K562 (cell line): ENCODE measurements around the gene RIMKLB. TPM values are rescaled to one million over a fixed set of nuclear protein-coding genes. Genes with fewer than 3 reads are reported as not detected.

Experiments
- ARHGAP35 ChIP-seq: fragments of 450-650 bp; IDR thresholded peaks from 2 replicates; pipeline ENCODE4 v1.6.1; 2018; ENCODE audit not compliant: partially characterized antibody
- CBX5 ChIP-seq: IDR thresholded peaks from 2 replicates; pipeline ENCODE4 v1.6.1; 2014; ENCODE audit warnings: low read depth, borderline replicate concordance
- CHAMP1 ChIP-seq: fragments of 450-650 bp; IDR thresholded peaks from 2 replicates; pipeline ENCODE4 v1.6.1; 2016; ENCODE audit warnings: mild to moderate bottlenecking
- ELF1 ChIP-seq: fragments of 200-800 bp; sonication (Bioruptor generic); IDR thresholded peaks from 2 replicates; pipeline ENCODE4 v1.6.1; 2016; ENCODE audit warnings: missing genetic modification characterization, missing compliant biosample characterization
- FOXA1 ChIP-seq: fragments of 450-650 bp; IDR thresholded peaks from 2 replicates; pipeline ENCODE4 v1.6.1; 2016; ENCODE audit warnings: mild to moderate bottlenecking, borderline replicate concordance
- FOXJ2 ChIP-seq: fragments of 200-800 bp; sonication (Bioruptor generic); IDR thresholded peaks from 2 replicates; pipeline ENCODE4 v1.6.1; 2016; ENCODE audit warnings: missing genetic modification characterization, missing compliant biosample characterization
- HDAC1 ChIP-seq, 2 experiments: fragments of 450-650 bp; IDR thresholded peaks; 2 replicates each; pipeline ENCODE4 v1.6.1; 2016 to 2017; ENCODE audit warnings: inconsistent platforms in 1 of 2, mild to moderate bottlenecking in 1 of 2, moderate library complexity in 1 of 2
- HMBOX1 ChIP-seq: sonication (generic); IDR thresholded peaks from 2 replicates; pipeline ENCODE4 v1.6.1; 2016
- HNRNPLL ChIP-seq: fragments of 200-400 bp; formaldehyde crosslinking; IDR thresholded peaks from 2 replicates; pipeline ENCODE4 v1.6.1; 2017; ENCODE audit warnings: low read length, low read depth, mild to moderate bottlenecking; ENCODE audit not compliant: poor library complexity, severe bottlenecking
- MAZ ChIP-seq, 2 experiments: fragments of 450-650 bp in 1 of 2; sonication (generic) in 1 of 2; formaldehyde crosslinking; IDR thresholded peaks in 1 of 2; conservative IDR thresholded peaks in 1 of 2; 2 replicates each; pipeline versions ENCODE4 v1.4.0 to v1.5.0; 2020; ENCODE audit warnings: mild to moderate bottlenecking in 1 of 2, missing genetic modification reagents in 1 of 2
- PRPF4 ChIP-seq: fragments of 200-400 bp; formaldehyde crosslinking; IDR thresholded peaks from one replicate; pipeline ENCODE4 v1.6.1; 2017; ENCODE audit warnings: low read length, low read depth, mild to moderate bottlenecking; ENCODE audit not compliant: insufficient read depth, poor library complexity, severe bottlenecking
- RUNX1 ChIP-seq: sonication (generic); IDR thresholded peaks from 2 replicates; pipeline ENCODE4 v1.6.1; 2016; ENCODE audit warnings: antibody characterized with exemption, low read depth
- SIN3A ChIP-seq, 2 experiments: fragments of 150-350 bp in 1 of 2; IDR thresholded peaks; 2 replicates each; pipeline ENCODE4 v1.6.1; 2011 to 2016; ENCODE audit warnings: borderline replicate concordance in 2 of 2, low read depth in 2 of 2, low read length in 2 of 2, mild to moderate bottlenecking in 2 of 2, moderate library complexity in 2 of 2; ENCODE audit not compliant: control insufficient read depth in 1 of 2
- SMARCE1 ChIP-seq: fragments of 450-650 bp; IDR thresholded peaks from 2 replicates; pipeline ENCODE4 v1.7.1; 2016; ENCODE audit warnings: mild to moderate bottlenecking
- SREBF2 ChIP-seq: sonication (generic); formaldehyde crosslinking; IDR thresholded peaks from 2 replicates; pipeline ENCODE4 v1.4.0; 2020; ENCODE audit warnings: mild to moderate bottlenecking, missing genetic modification reagents
- SRSF9 ChIP-seq: fragments of 200-400 bp; formaldehyde crosslinking; IDR thresholded peaks from 2 replicates; pipeline ENCODE4 v1.6.1; 2017; ENCODE audit warnings: low read depth, low read length, borderline replicate concordance
- TAF9B ChIP-seq: fragments of 450-650 bp; IDR thresholded peaks from 2 replicates; pipeline ENCODE4 v1.6.1; 2018; ENCODE audit warnings: mild to moderate bottlenecking; ENCODE audit not compliant: partially characterized antibody
- TBP ChIP-seq: optimal IDR thresholded peaks from 2 replicates; pipeline ENCODE3; 2011; ENCODE audit warnings: low read depth, low read length, improper control_type of control experiment
- TCF7L2 ChIP-seq: fragments of 150-350 bp; IDR thresholded peaks from 2 replicates; pipeline ENCODE4 v1.6.1; 2016; ENCODE audit warnings: low read depth, mild to moderate bottlenecking, low read length, moderate library complexity
- U2AF1 ChIP-seq: fragments of 200-400 bp; formaldehyde crosslinking; optimal IDR thresholded peaks from 2 replicates; pipeline ENCODE3; 2017; ENCODE audit warnings: mild to moderate bottlenecking, low read depth, low read length, moderate library complexity
- WHSC1 ChIP-seq: IDR thresholded peaks from one replicate; pipeline ENCODE4 v1.6.1; 2012; ENCODE audit warnings: low read length, control low read depth, inconsistent platforms
- ZHX1 ChIP-seq: fragments of 150-350 bp; conservative IDR thresholded peaks from 2 replicates; pipeline ENCODE4 v1.6.1; 2014; ENCODE audit warnings: low read length
- ZNF146 ChIP-seq: IDR thresholded peaks from one replicate; pipeline ENCODE4 v1.6.1; 2018; ENCODE audit warnings: missing compliant biosample characterization; ENCODE audit not compliant: unreplicated experiment
- ZNF79 ChIP-seq: fragments of 250-450 bp; sonication (Bioruptor Pico); IDR thresholded peaks from 2 replicates; pipeline ENCODE4 v1.4.0; 2020; ENCODE audit warnings: low read depth, mild to moderate bottlenecking, moderate library complexity
- ZNF830 ChIP-seq: fragments of 250-450 bp; sonication (Bioruptor Pico); IDR thresholded peaks from 2 replicates; pipeline ENCODE4 v1.5.0; 2021; ENCODE audit warnings: mild to moderate bottlenecking
- polyA plus RNA-seq, 8 experiments: library from polyadenylated mRNA; depleted of rRNA in 4 of 8; stranded (reverse) in 5 of 8; unstranded in 3 of 8; fragments of >200 nt; fragmentation: Nextera tagmentation in 2 of 8; fragmentation: Illumina TruSeq in 1 of 8; extraction: Ambion mirVana in 2 of 8; extraction: Trizol in 1 of 8; gene quantifications; 2 replicates each; pipeline versions ENCODE4 v1.2.1 to v1.2.3, GENCODE V29; 2011 to 2014; ENCODE audit warnings: inconsistent platforms in 1 of 8, missing spikeins in 1 of 8
- total RNA-seq, 7 experiments: library from RNA; depleted of rRNA in 6 of 7; stranded (reverse); fragments of >200 nt in 6 of 7; fragmentation: Illumina TruSeq in 2 of 7; extraction: Trizol in 2 of 7; gene quantifications; 2 replicates each; pipeline versions ENCODE4 v1.2.1 to v1.2.3, GENCODE V29; 2011 to 2021; ENCODE audit warnings: low replicate concordance in 1 of 7

The RIMKLB gene
- total and polyA plus RNA-seq, 9 of the 15 experiments (the other 6 are each of a cell fraction or from before 2014, with no cell fraction given) = 6.5 to 22.8 (median 17.2) TPM

DNA sequence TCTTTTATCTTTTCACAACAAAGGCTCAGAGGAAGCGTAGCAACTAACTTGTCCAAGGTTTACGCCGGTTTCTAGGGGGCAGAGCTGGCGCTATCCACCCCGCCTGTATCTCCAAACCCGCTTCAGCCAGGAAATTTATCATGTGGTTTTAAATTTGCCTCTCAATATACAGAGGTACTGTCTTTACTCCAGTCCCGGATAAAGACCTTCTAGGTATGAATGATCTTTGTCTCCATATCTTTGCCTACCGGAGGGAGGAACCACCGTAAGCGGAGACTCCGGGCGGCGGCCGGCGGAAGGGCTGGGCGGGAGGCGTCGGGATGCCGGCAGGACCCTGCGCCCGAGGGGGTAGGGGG, 693 bp upstream of the RIMKLB start (continued):
- TF ChIP-seq FOXJ2 (peak; percentile 88), ELF1 (0 out of 2 replicates have a peak, but pooled peaks have one; percentile 24), HNRNPLL (peak; percentile 80), SREBF2 (CRISPR knock-in tag) (no peak), ZNF830 (CRISPR knock-in tag) (no peak), PRPF4 (no peak), ARHGAP35 (no peak), U2AF1 (no peak), CBX5 (no peak), TBP (no peak), ZHX1 (no peak), SMARCE1 (no peak), CHAMP1 (no peak), HMBOX1 (peak; percentile 25; the same call in 1 of the 2 replicates), RUNX1 (no peak), HDAC1 (IDR thresholded peaks at IDR 0.05) (peak in 1 of 2 experiments; percentile 27; a peak in 1 of 4 replicates), TAF9B (no peak), ZNF79 (CRISPR knock-in tag) (no peak), TCF7L2 (no peak), WHSC1 (no peak), FOXA1 (no peak), ZNF146 (no peak), MAZ (CRISPR knock-in tag; conservative IDR thresholded peaks at IDR 0.05 in 1 of 2, IDR thresholded peaks at IDR 0.05 in 1 of 2) (no peak), SRSF9 (no peak), SIN3A (IDR thresholded peaks at IDR 0.05; ENCODE audit: borderline replicate concordance in 2 of 2, control insufficient read depth in 1 of 2, low read depth in 2 of 2, low read length in 2 of 2) (0 out of 4 replicates have a peak, but pooled peaks of 1 of the 2 experiments have one; percentile 26)
